ENCODE data around the gene GPR45.

GPR45 gene

DNA sequence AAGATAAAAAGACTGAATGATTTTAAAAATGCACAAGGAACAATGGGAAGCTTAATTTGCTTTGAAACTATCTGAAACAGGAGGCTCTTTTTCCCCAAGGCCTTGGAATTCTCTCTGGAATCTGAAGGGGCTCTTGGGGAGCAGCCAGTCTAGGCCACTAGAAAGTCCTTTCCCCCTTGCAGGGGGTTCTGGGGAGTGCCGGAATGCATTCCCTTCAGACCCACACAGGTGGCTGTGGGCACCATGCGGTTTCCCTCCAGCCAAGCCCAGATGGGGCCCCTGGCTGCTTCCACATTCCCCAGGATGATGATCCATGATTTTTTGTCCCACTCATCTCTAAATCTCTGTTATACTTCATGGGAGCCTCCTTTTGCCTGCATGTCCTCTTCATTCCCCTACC, 10.7 kb downstream of the GPR45 start:
- DNase-seq (ENCODE audit: low read depth, low spot score), result no peak
- in situ Hi-C loops (cut with HindIII; ENCODE audit: low sequenced_read_pairs), result no loop called here
- TF ChIP-seq, protein P1, sequence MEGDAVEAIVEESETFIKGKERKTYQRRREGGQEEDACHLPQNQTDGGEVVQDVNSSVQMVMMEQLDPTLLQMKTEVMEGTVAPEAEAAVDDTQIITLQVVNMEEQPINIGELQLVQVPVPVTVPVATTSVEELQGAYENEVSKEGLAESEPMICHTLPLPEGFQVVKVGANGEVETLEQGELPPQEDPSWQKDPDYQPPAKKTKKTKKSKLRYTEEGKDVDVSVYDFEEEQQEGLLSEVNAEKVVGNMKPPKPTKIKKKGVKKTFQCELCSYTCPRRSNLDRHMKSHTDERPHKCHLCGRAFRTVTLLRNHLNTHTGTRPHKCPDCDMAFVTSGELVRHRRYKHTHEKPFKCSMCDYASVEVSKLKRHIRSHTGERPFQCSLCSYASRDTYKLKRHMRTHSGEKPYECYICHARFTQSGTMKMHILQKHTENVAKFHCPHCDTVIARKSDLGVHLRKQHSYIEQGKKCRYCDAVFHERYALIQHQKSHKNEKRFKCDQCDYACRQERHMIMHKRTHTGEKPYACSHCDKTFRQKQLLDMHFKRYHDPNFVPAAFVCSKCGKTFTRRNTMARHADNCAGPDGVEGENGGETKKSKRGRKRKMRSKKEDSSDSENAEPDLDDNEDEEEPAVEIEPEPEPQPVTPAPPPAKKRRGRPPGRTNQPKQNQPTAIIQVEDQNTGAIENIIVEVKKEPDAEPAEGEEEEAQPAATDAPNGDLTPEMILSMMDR (IDR thresholded peaks at IDR 0.05; ENCODE audit: low read depth, low read length), result no peak
- no peak overlapping the region for H3K4me3 ChIP-seq (ENCODE audit: low read depth, low read length)

DNA sequence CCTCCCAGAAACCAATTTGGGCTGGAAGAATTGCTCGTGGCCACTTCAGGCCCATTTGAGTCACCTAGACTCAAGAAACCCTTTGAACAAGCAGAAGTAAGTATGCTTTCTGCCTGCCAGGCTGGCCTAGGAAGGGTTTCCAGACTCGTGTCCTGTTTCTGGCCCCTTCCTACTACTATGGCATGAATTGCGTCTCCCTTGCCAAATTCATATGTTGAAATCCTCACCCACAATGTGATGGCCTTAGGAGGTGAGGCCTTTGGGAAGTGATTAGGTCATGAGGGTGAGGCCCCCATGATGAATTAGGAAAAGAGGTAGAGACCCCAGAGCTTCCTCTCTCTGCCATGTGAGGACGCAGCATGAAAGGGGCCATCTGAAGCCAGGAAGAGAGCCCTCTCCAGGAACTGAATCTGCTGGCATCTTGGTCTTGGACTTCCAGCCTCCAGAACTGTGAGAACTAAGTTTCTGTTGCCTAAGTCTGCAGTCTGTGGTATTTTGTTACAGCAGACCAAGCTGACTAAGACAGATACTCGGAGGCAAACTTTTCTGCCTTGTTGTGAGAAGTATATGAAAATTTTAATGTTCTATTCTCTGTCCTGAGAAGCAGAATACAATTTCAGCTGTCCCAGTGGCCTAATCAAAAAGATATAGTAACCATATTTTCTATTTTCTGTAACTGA, 13.1 kb downstream of the GPR45 start:
- no peak overlapping the region for H3K4me3 ChIP-seq (ENCODE audit: low read depth, low read length)
- no peak for DNase-seq (ENCODE audit: low read depth, low spot score)
- in situ Hi-C loops (cut with HindIII; ENCODE audit: low sequenced_read_pairs), result no loop called here
- TF ChIP-seq, protein P1 (IDR thresholded peaks at IDR 0.05; ENCODE audit: low read depth, low read length), result no peak

DNA sequence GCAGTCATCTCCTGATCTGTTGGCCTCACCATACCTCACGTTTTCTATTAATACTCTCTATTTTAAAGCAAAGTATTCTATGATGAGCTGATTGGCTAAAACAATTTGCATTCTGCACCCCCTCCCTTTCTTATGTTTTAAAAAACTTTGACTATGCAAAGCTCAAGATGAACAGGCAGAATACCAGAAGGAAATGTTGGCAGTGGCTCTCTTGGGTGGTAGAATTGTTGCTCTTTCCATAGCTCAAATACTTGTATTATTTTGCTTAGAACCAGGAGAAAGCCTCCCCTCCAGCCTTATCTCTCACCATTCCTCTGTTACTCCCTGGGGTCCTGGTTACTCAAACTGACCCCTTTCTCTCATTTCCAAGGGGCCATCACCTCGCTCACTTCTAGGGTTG, 14.4 kb downstream of the GPR45 start:
- in situ Hi-C loops (cut with HindIII; ENCODE audit: low sequenced_read_pairs), result no loop called here
- H3K4me3 ChIP-seq (ENCODE audit: low read depth, low read length), result no peak overlapping the region
- no peak for DNase-seq (ENCODE audit: low read depth, low spot score)
- TF ChIP-seq, protein P1 (IDR thresholded peaks at IDR 0.05; ENCODE audit: low read depth, low read length), result no peak

DNA sequence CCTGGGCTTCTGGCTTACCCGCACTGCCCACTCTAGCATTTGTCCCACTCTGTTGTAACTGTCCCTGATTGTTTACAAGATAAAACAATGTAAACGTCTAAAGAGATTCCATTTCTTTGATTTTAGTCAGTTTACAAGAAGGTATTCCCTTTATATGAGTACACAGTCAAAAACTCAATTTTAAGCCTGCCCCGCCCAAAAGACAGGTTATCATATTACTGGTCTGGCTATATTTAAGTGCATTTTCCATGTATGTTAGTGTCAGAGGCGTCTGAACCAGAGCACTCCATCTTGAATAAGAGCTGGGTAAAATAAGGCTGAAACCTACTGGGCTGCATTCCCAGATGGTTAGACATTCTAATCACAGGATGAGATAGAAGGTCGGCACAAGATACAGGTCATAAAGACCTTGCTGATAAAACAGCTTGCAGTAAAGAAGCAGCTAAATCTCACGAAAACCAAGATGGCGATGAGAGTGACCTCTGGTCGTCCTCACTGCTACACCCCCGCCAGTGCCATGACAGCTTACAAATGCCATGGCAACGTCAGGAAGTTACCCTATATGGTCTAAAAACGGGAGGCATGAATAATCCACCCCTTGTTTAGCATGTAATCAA, 15.0 kb downstream of the GPR45 start:
- DNase-seq (ENCODE audit: low read depth, low spot score), result no peak
- in situ Hi-C loops (cut with HindIII; ENCODE audit: low sequenced_read_pairs), result no loop called here
- no peak overlapping the region for H3K4me3 ChIP-seq (ENCODE audit: low read depth, low read length)
- TF ChIP-seq, protein P1 (IDR thresholded peaks at IDR 0.05; ENCODE audit: low read depth, low read length), result no peak

DNA sequence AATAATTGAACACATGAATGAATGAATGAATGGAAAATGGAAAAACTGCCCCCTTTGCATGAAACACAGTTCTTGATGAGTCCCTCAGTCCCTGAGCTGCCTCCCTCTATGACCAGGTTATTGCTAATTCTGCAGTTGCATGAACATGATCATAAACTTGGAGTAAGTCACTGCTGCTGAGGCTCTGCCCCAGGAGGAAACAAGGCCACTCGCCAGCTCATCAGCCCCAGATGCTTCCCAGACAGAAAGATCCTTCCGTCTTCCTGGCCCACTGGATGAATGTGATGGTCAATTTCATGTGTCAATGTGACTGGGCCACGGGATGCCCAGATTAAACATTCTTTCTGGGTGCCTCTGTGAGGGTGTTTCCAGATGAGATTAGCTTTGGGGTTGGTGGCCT, 16.4 kb downstream of the GPR45 start:
- TF ChIP-seq, protein P1 (IDR thresholded peaks at IDR 0.05; ENCODE audit: low read depth, low read length), result no peak
- no peak overlapping the region for H3K4me3 ChIP-seq (ENCODE audit: low read depth, low read length)
- in situ Hi-C loops (cut with HindIII; ENCODE audit: low sequenced_read_pairs), result no loop called here
- DNase-seq (ENCODE audit: low read depth, low spot score), result no peak

DNA sequence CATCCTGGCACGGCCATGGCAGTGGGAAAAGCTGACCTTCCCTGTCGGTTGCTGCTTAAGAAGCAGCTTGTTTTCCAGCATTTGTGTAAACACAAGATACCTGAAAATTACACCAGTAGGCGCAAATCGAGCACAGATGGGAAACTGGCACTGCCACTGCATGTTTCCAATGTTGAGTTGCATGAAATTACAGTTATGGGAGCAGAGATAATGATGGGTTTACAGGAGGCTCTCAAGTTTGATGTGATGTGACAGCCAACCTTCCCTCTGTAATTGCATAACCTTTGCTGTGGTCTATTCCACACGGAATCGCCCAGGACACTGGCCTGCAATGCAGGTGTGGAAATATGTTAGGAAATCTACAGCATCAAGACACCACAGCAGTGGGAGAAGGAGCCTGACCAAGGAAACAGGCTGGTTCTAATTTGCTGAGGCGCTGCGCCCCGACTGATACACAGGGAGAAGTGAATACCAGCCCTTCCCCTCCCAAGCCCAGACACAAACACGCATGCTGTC, 17.4 kb downstream of the GPR45 start:
- in situ Hi-C loops (cut with HindIII; ENCODE audit: low sequenced_read_pairs), result no loop called here
- TF ChIP-seq, protein P1 (IDR thresholded peaks at IDR 0.05; ENCODE audit: low read depth, low read length), result no peak
- no peak overlapping the region for H3K4me3 ChIP-seq (ENCODE audit: low read depth, low read length)
- no peak for DNase-seq (ENCODE audit: low read depth, low spot score)
